Mesothelial cell of epicardium (in vitro differentiated cells): ENCODE data around the gene HID1. TPM values are rescaled to one million over a fixed set of nuclear protein-coding genes. Genes with fewer than 3 reads are reported as not detected.

Experiments
- DNase-seq, 2 experiments: peaks; one replicate each; pipeline ENCODE4 v3.0.0; 2021; ENCODE audit warnings: low spot score in 2 of 2; ENCODE audit not compliant: unreplicated experiment in 2 of 2
- H3K27ac Mint-ChIP-seq: 2 replicates; pipeline ENCODE4 v1.8.0; 2021; ENCODE audit warnings: mixed read lengths
- H3K27me3 Mint-ChIP-seq: 2 replicates; pipeline ENCODE4 v1.8.0; 2021; ENCODE audit warnings: low read depth, mixed read lengths
- H3K36me3 Mint-ChIP-seq: 2 replicates; pipeline ENCODE4 v1.8.0; 2021; ENCODE audit warnings: mixed read lengths
- H3K4me1 Mint-ChIP-seq: 2 replicates; pipeline ENCODE4 v1.8.0; 2021; ENCODE audit warnings: mixed read lengths
- H3K4me3 Mint-ChIP-seq: 2 replicates; pipeline ENCODE4 v1.8.0; 2021; ENCODE audit warnings: mild to moderate bottlenecking, moderate library complexity, mixed read lengths
- H3K9me3 Mint-ChIP-seq: 2 replicates; pipeline ENCODE4 v1.8.0; 2021; ENCODE audit warnings: mixed read lengths
- CTCF ChIP-seq: fragments of 200-600 bp; sonication (generic); IDR thresholded peaks from one replicate; pipeline ENCODE4 v1.5.0; 2021; ENCODE audit warnings: antibody characterized with exemption; ENCODE audit not compliant: unreplicated experiment
- total RNA-seq: library from RNA; stranded (reverse); gene quantifications from 3 replicates; pipeline ENCODE4 v1.2.1, GENCODE V29; 2021

HID1 gene
- total RNA-seq, 1 donor from 2014 or later: 50.7 TPM

GRCh38 chr17:74946641-74947040, 25.9 kb downstream of the HID1 start:
- no peak for TF ChIP-seq CTCF
- peaks cover 52% of the 10 kb centered on the region for H3K27me3 Mint-ChIP-seq
- no peaks in the 10 kb centered on the region for H3K36me3 Mint-ChIP-seq
- no peaks in the 10 kb centered on the region for H3K9me3 Mint-ChIP-seq
- peaks cover 5% of the 10 kb centered on the region for H3K4me1 Mint-ChIP-seq
- DNase-seq: no peak
- H3K4me3 Mint-ChIP-seq: no peak overlapping the region
- H3K27ac Mint-ChIP-seq: no peak overlapping the region

GRCh38 chr17:74945543-74945942, 27.0 kb downstream of the HID1 start:
- no peak for DNase-seq
- no peak for TF ChIP-seq CTCF
- Mint-ChIP-seq H3K36me3 (no peaks in the 10 kb centered on the region), H3K4me1 (peaks cover 5% of the 10 kb centered on the region), H3K4me3 (no peak overlapping the region), H3K27ac (no peak overlapping the region), H3K9me3 (no peaks in the 10 kb centered on the region), H3K27me3 (peaks cover 60% of the 10 kb centered on the region)

- DNase-seq: no peak
- Mint-ChIP-seq H3K4me1 (no peaks in the 10 kb centered on the region), H3K9me3 (no peaks in the 10 kb centered on the region), H3K36me3 (no peaks in the 10 kb centered on the region), H3K4me3 (no peak overlapping the region), H3K27ac (no peak overlapping the region), H3K27me3 (peaks cover 71% of the 10 kb centered on the region)
- TF ChIP-seq CTCF: no peak
Measured at GRCh38 chr17:74943808-74944522, 28.6 kb downstream of the HID1 start.

DNA sequence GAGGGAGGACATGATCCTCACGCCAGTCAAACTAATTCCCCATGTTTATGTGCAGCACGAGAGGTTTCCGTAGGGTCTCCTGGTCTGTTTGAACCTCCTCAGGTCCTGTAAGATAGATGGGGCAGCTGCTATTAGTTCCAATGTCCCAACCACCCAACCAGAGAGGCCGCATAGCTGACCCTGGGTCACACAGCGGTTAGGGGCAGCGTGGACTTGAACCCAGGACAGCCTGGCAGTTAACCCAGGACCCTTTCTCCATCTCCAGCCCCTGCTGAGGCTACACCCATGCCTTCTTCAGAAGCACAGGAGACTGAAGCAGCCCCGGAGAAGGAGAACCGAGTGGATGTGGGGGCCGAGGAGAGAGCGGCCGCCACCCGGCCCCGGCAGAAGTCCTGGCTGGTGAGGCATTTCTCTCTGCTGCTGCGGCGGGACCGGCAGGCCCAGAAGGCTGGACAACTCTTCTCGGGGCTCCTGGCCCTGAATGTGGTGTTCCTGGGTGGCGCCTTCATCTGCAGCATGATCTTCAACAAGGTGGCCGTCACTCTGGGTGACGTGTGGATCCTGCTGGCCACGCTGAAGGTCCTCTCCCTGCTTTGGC, 31.3 kb downstream of the HID1 start:
- TF ChIP-seq CTCF: no peak
- no peak overlapping the region for H3K4me3 Mint-ChIP-seq
- no peaks in the 10 kb centered on the region for H3K4me1 Mint-ChIP-seq
- H3K27ac Mint-ChIP-seq: no peak overlapping the region
- DNase-seq: no peak
- peaks cover 89% of the 10 kb centered on the region for H3K27me3 Mint-ChIP-seq
- H3K36me3 Mint-ChIP-seq: no peaks in the 10 kb centered on the region
- no peaks in the 10 kb centered on the region for H3K9me3 Mint-ChIP-seq

- Mint-ChIP-seq H3K4me1 (peaks cover 2% of the 10 kb centered on the region), H3K9me3 (no peaks in the 10 kb centered on the region), H3K36me3 (no peaks in the 10 kb centered on the region), H3K27ac (no peak overlapping the region), H3K27me3 (peaks cover 89% of the 10 kb centered on the region), H3K4me3 (no peak overlapping the region)
- DNase-seq: no peak
- no peak for TF ChIP-seq CTCF
Measured at GRCh38 chr17:74939534-74939933, 33.0 kb downstream of the HID1 start.
